GM19193 (cell line): Measurements from ENCODE around the gene LYZL1.

Experiments
- POLR2A ChIP-seq: IDR thresholded peaks from 4 replicates; pipeline ENCODE4 v1.6.1; 2011; ENCODE audit not compliant: insufficient read depth, insufficient read length; ENCODE audit errors: extremely low read depth

LYZL1 gene

GRCh38 chr10:29280488-29280840 lies 8.4 kb upstream of the LYZL1 start:
- TF ChIP-seq POLR2A = no peak

DNA sequence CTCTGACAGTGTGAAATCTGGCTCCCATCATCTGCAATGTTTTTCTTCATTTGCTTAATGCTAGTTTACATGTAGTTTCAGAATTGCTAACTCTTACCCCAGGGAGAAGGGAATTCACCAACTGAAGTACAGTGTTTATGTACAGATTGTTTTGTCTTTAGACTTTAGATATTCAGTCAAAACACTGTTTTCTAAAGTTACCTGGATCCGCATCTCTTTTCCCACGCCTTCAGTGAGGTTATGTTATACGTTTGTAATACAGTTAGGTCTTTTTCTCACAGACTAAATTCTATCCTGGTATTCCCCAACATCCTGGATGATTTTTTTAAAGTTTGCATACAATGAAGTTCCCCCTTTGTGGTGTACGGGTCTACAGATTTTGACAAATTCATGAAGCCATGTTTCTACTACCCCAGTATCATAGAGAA lies 3.2 kb upstream of the LYZL1 start:
- no peak for TF ChIP-seq POLR2A

DNA sequence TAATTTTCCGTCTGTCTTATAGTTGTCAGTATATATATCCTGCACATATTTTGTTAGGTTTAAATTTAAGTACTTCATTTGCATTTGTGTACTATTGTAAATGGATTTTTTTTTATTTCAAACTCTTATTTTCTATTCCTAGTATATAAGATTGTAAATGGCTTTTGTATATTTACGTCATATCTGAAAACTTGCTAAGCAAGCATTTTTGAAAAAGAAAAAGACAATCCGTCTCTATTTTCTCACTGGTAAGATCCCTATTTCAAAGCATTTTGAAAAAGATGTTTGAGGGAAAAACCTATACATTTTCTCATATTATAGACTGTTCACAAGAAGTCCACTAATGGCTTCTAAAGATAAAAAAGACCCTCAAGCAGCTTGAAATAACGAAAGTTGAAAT lies 1.2 kb upstream of the LYZL1 start:
- TF ChIP-seq POLR2A = no peak

DNA sequence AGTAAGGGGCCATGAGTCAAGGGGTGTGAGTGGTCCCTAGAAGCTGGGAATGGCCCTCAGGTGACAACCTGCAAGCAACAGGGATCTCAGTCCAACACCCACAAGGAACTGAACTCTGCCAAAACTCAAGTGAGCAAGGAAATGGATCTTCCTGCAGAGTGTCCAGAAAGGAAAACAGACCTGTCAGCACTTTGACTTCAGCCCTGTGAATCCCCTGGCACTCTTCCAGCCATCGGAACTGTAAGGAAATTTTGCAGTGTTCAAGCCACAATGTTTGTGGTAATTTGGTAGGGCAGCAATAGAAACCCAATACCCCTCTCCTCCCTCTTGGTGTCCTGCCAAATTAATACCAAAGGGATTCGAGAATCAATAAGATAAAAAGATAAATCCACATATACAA lies 6.9 kb downstream of the LYZL1 start:
- TF ChIP-seq POLR2A = no peak

DNA sequence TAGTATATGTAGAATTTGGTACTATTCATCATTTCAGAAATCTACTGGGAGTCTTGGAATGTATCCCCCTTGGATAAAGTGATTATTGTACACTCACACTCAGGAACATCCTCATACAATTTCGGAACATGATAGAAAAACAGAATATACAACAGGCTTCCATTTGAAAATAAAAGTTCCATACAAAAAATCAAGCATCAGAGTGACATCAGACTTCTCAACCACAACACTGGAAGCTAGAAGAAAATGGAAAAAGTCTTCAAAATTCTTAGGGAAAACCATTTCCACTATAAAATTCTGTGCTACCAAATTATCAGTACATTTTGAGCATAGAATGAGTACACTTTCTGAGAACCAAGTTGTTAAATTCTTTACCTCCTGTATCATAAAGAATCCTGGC lies 8.8 kb downstream of the LYZL1 start:
- no peak for TF ChIP-seq POLR2A

GRCh38 chr10:29301359-29301910 lies 12.6 kb downstream of the LYZL1 start:
- TF ChIP-seq POLR2A = no peak

DNA sequence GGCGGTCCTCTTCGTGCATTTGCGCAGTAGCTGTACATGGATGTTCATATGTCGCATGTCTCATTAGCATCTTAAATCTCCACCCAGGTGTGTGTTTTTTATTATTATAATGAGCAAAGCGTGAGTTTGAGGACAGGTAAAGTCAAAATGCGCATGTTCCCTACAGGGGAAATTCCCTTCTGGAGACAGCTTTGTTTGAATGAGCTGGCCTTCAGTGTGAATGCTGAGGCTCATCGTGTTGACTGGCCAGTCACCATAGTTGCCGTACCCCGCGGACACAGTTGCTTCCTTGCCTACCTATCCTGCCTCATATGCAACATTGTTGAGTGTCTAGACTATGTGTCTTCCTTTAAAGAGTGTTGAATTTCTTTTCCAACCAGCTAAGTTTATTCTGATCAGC lies 13.6 kb downstream of the LYZL1 start:
- TF ChIP-seq POLR2A = no peak

DNA sequence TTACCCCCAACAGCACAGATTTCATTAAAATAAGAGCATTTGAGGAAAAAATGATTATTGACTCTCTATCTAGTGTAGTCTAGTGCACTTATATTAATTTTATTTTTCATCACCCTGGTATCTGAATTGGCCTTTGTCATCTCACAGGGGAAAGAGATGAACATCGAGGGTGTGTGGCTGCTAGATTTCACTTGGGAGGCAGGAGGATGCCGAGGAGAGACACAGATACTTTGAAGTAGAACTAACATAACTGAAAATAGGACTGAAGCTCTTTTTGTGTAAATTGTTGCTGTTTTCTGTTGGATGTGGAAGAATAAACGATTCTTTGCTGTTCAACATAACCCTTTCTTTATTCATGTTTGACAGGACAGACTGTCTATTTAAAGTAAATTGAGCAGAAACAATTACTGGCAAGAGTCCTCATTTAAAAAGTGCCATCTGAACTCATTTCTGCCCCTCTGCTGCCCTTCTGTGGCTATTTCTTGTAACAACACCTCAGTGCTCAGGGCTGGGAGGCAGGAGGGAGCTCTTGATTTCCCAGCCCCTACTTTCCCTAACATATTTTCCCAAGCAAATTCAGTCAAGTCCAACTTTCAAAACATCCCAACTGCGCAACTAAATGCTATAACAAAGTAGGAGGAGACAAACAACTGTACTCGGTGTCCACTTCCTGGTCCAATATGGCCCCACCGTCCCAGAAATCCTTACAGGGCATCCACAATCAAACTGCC lies 15.6 kb downstream of the LYZL1 start:
- TF ChIP-seq POLR2A = no peak

GRCh38 chr10:29304995-29305335 lies 16.1 kb downstream of the LYZL1 start:
- TF ChIP-seq POLR2A = no peak

GRCh38 chr10:29306688-29307087 lies 17.8 kb downstream of the LYZL1 start:
- no peak for TF ChIP-seq POLR2A

GRCh38 chr10:29309465-29309864 lies 20.6 kb downstream of the LYZL1 start:
- TF ChIP-seq POLR2A = no peak

GRCh38 chr10:29313071-29313470 lies 24.2 kb downstream of the LYZL1 start:
- TF ChIP-seq POLR2A = no peak

GRCh38 chr10:29314726-29315125 lies 25.9 kb downstream of the LYZL1 start:
- TF ChIP-seq POLR2A = no peak

GRCh38 chr10:29315814-29316213 lies 26.9 kb downstream of the LYZL1 start:
- no peak for TF ChIP-seq POLR2A

- TF ChIP-seq POLR2A = no peak
These were observed 27.6 kb downstream of the LYZL1 start for GRCh38 chr10:29316308-29317026.

GRCh38 chr10:29317027-29317420 lies 28.2 kb downstream of the LYZL1 start:
- TF ChIP-seq POLR2A = no peak

- TF ChIP-seq POLR2A = no peak
These were observed 28.7 kb downstream of the LYZL1 start for GRCh38 chr10:29317423-29318021.

- TF ChIP-seq POLR2A = no peak
These were observed 30.4 kb downstream of the LYZL1 start for GRCh38 chr10:29319205-29319781.
